HEK293 (cell line): ENCODE measurements around the gene COMP.

Experiments
- CTCF ChIA-PET: fragments of 350-600 bp; formaldehyde crosslinking; extraction: SDS; loops from one replicate; lab custom pipeline; 2021; ENCODE audit warnings: antibody characterized with exemption; lab: Yijun Ruan, JAX
- POLR2A ChIA-PET: fragments of 300-600 bp; formaldehyde crosslinking; extraction: SDS; loops from one replicate; lab custom pipeline; 2020; ENCODE audit warnings: antibody characterized with exemption, inconsistent platforms; lab: Yijun Ruan, JAX
- H3K27ac ChIP-seq: fragments of 200-500 bp; sonication (Bioruptor generic); 2 replicates; pipeline ENCODE4 v1.5.1; 2014; ENCODE audit warnings: low read depth, low read length, control low read depth, inconsistent platforms; ENCODE audit errors: extremely low read depth
- H3K36me3 ChIP-seq, 2 experiments: fragments of 200-500 bp in 1 of 2; sonication (Bioruptor generic) in 1 of 2; 1 replicate in 1 of 2; 2 replicates in 1 of 2; pipeline ENCODE4 v1.5.1; 2014 to 2017; ENCODE audit warnings: inconsistent platforms in 2 of 2, low read length in 2 of 2; ENCODE audit not compliant: control insufficient read depth in 2 of 2, insufficient read depth in 1 of 2
- H3K4me1 ChIP-seq: fragments of 200-500 bp; sonication (Bioruptor generic); 2 replicates; pipeline ENCODE4 v1.5.1; 2014; ENCODE audit warnings: mild to moderate bottlenecking, low read length, inconsistent platforms; ENCODE audit not compliant: control insufficient read depth, insufficient read depth
- H3K4me3 ChIP-seq: 2 replicates; pipeline ENCODE4 v1.5.1; 2011; ENCODE audit warnings: low read depth, mild to moderate bottlenecking, control low read depth, low read length, moderate library complexity
- H3K9me3 ChIP-seq: fragments of 200-500 bp; sonication (Bioruptor generic); 2 replicates; pipeline ENCODE4 v1.5.1; 2014; ENCODE audit warnings: low read depth, low read length, inconsistent platforms; ENCODE audit not compliant: control insufficient read depth, insufficient read depth
- BCL11A ChIP-seq: fragments of 450-650 bp; formaldehyde crosslinking; IDR thresholded peaks from 2 replicates; pipeline ENCODE4 v1.5.1; 2016; ENCODE audit warnings: low read depth, missing biosample characterization, missing genetic modification characterization
- GLI2 ChIP-seq: fragments of 450-650 bp; formaldehyde crosslinking; IDR thresholded peaks from 2 replicates; pipeline ENCODE4; 2017; ENCODE audit warnings: missing biosample characterization, missing genetic modification characterization, low read depth, borderline replicate concordance
- GLIS1 ChIP-seq: fragments of 450-650 bp; formaldehyde crosslinking; IDR thresholded peaks from 2 replicates; pipeline ENCODE4 v1.5.1; 2016; ENCODE audit warnings: missing biosample characterization, missing genetic modification characterization
- SCRT2 ChIP-seq: fragments of 450-650 bp; formaldehyde crosslinking; IDR thresholded peaks from 2 replicates; pipeline ENCODE4 v1.5.1; 2016; ENCODE audit warnings: missing biosample characterization, missing genetic modification characterization
- SETDB1 ChIP-seq: IDR thresholded peaks from one replicate; pipeline ENCODE4 v1.6.1; 2017; ENCODE audit warnings: mild to moderate bottlenecking, low read length, moderate library complexity, mixed read lengths; ENCODE audit not compliant: insufficient read length
- TRIM28 ChIP-seq: IDR thresholded peaks from 2 replicates; pipeline ENCODE4 v1.6.1; 2011; ENCODE audit warnings: low read length, control low read depth, borderline replicate concordance
- YY2 ChIP-seq: fragments of 450-650 bp; formaldehyde crosslinking; IDR thresholded peaks from 2 replicates; pipeline ENCODE4 v1.5.1; 2016; ENCODE audit warnings: missing biosample characterization, missing genetic modification characterization
- ZBTB1 ChIP-seq: fragments of 450-650 bp; formaldehyde crosslinking; IDR thresholded peaks from 2 replicates; pipeline ENCODE4 v1.5.1; 2016; ENCODE audit warnings: missing biosample characterization, missing genetic modification characterization
- ZBTB21 ChIP-seq: fragments of 450-650 bp; formaldehyde crosslinking; IDR thresholded peaks from 2 replicates; pipeline ENCODE4 v1.5.1; 2017; ENCODE audit warnings: missing biosample characterization, missing genetic modification characterization
- ZFHX2 ChIP-seq: fragments of 450-650 bp; formaldehyde crosslinking; conservative IDR thresholded peaks from 2 replicates; pipeline ENCODE4 v1.5.1; 2016; ENCODE audit warnings: missing biosample characterization, missing genetic modification characterization
- ZIC2 ChIP-seq: fragments of 450-650 bp; formaldehyde crosslinking; IDR thresholded peaks from 2 replicates; pipeline ENCODE4 v1.5.1; 2016; ENCODE audit warnings: missing biosample characterization, missing genetic modification characterization
- ZNF302 ChIP-seq: fragments of 450-650 bp; formaldehyde crosslinking; IDR thresholded peaks from 2 replicates; pipeline ENCODE4 v1.5.1; 2016; ENCODE audit warnings: missing biosample characterization, missing genetic modification characterization, low read depth
- ZNF394 ChIP-seq: fragments of 450-650 bp; formaldehyde crosslinking; IDR thresholded peaks from 2 replicates; pipeline ENCODE4 v1.5.1; 2016; ENCODE audit warnings: missing biosample characterization, missing genetic modification characterization, mild to moderate bottlenecking, moderate library complexity, borderline replicate concordance
- ZNF600 ChIP-seq: fragments of 450-650 bp; formaldehyde crosslinking; IDR thresholded peaks from 2 replicates; pipeline ENCODE4 v1.5.1; 2016; ENCODE audit warnings: missing biosample characterization, missing genetic modification characterization
- ZNF610 ChIP-seq: fragments of 450-650 bp; formaldehyde crosslinking; IDR thresholded peaks from 2 replicates; pipeline ENCODE4 v1.5.1; 2016; ENCODE audit warnings: missing biosample characterization, missing genetic modification characterization, borderline replicate concordance
- ZSCAN16 ChIP-seq: fragments of 450-650 bp; formaldehyde crosslinking; IDR thresholded peaks from 2 replicates; pipeline ENCODE4 v1.5.1; 2016; ENCODE audit warnings: missing biosample characterization, missing genetic modification characterization
- TF ChIP-seq, protein P1 (sequence below): fragments of 450-650 bp; formaldehyde crosslinking; IDR thresholded peaks from 2 replicates; pipeline ENCODE4 v1.5.1; 2016; ENCODE audit warnings: missing biosample characterization, missing genetic modification characterization
- TF ChIP-seq, protein P2 (sequence below): fragments of 450-650 bp; formaldehyde crosslinking; IDR thresholded peaks from 2 replicates; pipeline ENCODE4 v1.5.1; 2016; ENCODE audit warnings: missing biosample characterization, missing genetic modification characterization
- TF ChIP-seq, protein P3 (sequence below): fragments of 450-650 bp; formaldehyde crosslinking; IDR thresholded peaks from 2 replicates; pipeline ENCODE4 v1.5.1; 2017; ENCODE audit warnings: missing biosample characterization, missing genetic modification characterization
- TF ChIP-seq, protein P4 (sequence below): fragments of 450-650 bp; formaldehyde crosslinking; IDR thresholded peaks from 2 replicates; pipeline ENCODE4 v1.5.1; 2016; ENCODE audit warnings: missing biosample characterization, missing genetic modification characterization, borderline replicate concordance
- TF ChIP-seq, protein P5 (sequence below): fragments of 450-650 bp; formaldehyde crosslinking; IDR thresholded peaks from 2 replicates; pipeline ENCODE4 v1.5.1; 2016; ENCODE audit warnings: missing biosample characterization, missing genetic modification characterization

The COMP gene

DNA sequence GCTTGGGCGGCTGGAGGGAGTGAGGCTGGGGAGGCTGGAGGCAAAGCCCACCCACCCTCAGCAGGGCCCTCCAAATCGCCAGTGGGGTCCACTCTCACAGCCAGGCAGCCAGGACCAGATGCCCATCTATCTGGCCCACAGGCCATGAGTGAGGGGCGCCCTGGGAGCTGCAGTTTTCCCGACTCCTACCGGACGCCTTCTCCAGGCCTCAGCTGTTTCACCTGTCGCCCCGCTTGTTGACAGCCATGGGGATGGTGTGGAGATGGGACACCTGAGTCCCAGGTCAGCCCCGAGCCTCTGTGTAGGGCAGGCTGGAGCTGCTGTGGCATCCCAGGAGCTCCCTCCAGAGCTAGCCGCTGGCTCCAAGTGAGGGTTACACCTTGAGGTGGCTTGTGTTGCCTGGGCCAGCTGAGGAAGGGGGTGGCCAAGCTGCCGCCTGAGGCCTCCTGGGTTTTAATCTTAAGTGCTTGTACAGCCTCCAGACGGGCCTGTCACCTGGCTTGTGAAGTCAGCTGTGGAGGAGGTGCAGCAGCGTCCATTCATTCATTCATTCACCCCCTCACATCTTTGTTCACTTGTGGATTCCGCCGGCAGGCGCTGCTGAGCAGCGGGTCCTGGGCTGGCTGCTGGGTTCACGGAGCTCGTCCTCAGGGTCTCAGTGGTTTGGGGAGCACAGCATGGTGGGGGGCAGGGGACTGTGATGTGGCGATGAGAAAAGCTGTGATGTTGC lies 52.0 kb downstream of the COMP start:
- CTCF ChIA-PET = interaction anchor here (0.6 kb wide), 3 partner anchors 15 to 204 kb away, joined by 3 to 4 read pairs (median 3); no protein-coding TSS in a partner anchor
- Histone ChIP-seq H3K4me1 (peaks cover 5% of the 10 kb centered on the region), H3K9me3 (no peaks in the 10 kb centered on the region), H3K4me3 (no peak overlapping the region), H3K27ac (no peak overlapping the region), H3K36me3 (no peaks in the 10 kb centered on the region)
- POLR2A ChIA-PET = interaction anchor here (0.6 kb wide), 1 partner anchor 223 kb away, joined by 3 read pairs; no protein-coding TSS in a partner anchor
- TF ChIP-seq ZNF394 (no peak), SCRT2 (tag by site-specific recombination) (peak; percentile 63)
- TF ChIP-seq, protein P1, sequence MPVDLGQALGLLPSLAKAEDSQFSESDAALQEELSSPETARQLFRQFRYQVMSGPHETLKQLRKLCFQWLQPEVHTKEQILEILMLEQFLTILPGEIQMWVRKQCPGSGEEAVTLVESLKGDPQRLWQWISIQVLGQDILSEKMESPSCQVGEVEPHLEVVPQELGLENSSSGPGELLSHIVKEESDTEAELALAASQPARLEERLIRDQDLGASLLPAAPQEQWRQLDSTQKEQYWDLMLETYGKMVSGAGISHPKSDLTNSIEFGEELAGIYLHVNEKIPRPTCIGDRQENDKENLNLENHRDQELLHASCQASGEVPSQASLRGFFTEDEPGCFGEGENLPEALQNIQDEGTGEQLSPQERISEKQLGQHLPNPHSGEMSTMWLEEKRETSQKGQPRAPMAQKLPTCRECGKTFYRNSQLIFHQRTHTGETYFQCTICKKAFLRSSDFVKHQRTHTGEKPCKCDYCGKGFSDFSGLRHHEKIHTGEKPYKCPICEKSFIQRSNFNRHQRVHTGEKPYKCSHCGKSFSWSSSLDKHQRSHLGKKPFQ (tag by site-specific recombination) = no peak

DNA sequence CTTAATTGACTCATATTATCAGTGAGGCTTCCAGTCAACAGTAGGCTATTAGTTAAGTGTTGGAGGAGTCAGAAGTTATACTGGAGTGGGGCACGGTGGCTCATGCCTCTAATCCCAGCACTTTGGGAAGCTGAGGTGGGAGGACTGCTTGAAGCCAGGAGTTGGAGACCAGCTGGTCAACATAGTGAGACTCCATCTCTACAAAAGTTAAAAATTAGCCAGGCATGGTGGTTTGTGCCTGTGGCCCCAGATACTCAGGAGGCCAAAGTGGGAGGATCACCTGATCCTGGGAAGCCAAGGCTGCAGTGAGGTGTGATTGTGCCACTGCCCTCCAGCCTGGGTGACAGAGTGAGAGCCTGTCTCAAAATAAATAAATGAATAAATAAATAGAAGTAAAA lies 53.2 kb downstream of the COMP start:
- ChIA-PET POLR2A (interaction anchor here (0.6 kb wide), 1 partner anchor 218 kb away, joined by 3 read pairs; no protein-coding TSS in a partner anchor), CTCF (no interaction called here)
- Histone ChIP-seq H3K4me1 (peaks cover 3% of the 10 kb centered on the region), H3K36me3 (no peaks in the 10 kb centered on the region), H3K27ac (no peak overlapping the region), H3K9me3 (no peaks in the 10 kb centered on the region), H3K4me3 (no peak overlapping the region)
- TF ChIP-seq ZIC2 (no peak), ZNF302 (tag by site-specific recombination) (no peak), GLIS1 (tag by site-specific recombination) (no peak), BCL11A (tag by site-specific recombination) (no peak), ZNF610 (no peak), SETDB1 (no peak)
- TF ChIP-seq, protein P2, sequence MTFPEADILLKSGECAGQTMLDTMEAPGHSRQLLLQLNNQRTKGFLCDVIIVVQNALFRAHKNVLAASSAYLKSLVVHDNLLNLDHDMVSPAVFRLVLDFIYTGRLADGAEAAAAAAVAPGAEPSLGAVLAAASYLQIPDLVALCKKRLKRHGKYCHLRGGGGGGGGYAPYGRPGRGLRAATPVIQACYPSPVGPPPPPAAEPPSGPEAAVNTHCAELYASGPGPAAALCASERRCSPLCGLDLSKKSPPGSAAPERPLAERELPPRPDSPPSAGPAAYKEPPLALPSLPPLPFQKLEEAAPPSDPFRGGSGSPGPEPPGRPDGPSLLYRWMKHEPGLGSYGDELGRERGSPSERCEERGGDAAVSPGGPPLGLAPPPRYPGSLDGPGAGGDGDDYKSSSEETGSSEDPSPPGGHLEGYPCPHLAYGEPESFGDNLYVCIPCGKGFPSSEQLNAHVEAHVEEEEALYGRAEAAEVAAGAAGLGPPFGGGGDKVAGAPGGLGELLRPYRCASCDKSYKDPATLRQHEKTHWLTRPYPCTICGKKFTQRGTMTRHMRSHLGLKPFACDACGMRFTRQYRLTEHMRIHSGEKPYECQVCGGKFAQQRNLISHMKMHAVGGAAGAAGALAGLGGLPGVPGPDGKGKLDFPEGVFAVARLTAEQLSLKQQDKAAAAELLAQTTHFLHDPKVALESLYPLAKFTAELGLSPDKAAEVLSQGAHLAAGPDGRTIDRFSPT (tag by site-specific recombination) = no peak

DNA sequence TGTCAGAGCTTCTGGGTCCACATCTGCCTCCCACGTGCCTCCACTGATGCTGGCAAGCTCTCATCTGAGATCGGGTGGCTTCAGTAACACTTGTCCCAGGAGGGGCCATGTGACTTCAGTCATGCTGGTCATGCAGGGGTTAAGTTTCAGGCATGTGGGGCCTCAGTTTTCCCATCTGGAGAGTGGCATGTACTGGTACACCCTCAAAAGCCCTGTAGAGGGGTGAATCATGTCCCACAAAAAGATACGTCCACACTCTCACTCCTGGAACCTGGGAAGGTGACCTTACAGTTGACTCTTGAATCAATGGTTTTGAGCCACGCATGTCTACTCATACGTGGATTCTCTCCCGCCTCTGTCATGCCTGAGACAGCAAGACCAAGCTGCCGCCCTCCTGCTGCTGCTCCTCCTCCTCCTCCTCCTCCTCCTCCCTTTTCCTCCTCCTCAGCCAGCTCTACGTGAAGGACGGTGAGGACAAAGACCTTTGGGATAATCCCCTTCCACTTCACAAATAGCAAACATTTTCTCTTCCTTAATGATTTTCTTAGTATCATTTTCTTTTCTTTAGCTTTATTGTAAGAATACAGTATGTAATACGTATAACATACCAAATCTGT lies 53.7 kb downstream of the COMP start:
- ChIA-PET CTCF (no interaction called here), POLR2A (interaction anchor here (0.6 kb wide), 1 partner anchor 217 kb away, joined by 3 read pairs; no protein-coding TSS in a partner anchor)
- Histone ChIP-seq H3K36me3 (no peaks in the 10 kb centered on the region), H3K4me1 (no peaks in the 10 kb centered on the region; the same call in 1 of the 2 replicates), H3K4me3 (no peak overlapping the region), H3K27ac (no peak overlapping the region), H3K9me3 (no peaks in the 10 kb centered on the region)
- TF ChIP-seq ZSCAN16 (tag by site-specific recombination) (no peak), ZNF600 (no peak), ZBTB21 (tag by site-specific recombination) (no peak), TRIM28 (no peak), YY2 (tag by site-specific recombination) (no peak), GLI2 (tag by site-specific recombination) (no peak), ZFHX2 (tag by site-specific recombination) (peak; percentile 33; the same call in 1 of the 2 replicates), ZBTB1 (no peak)
- TF ChIP-seq, protein P3, sequence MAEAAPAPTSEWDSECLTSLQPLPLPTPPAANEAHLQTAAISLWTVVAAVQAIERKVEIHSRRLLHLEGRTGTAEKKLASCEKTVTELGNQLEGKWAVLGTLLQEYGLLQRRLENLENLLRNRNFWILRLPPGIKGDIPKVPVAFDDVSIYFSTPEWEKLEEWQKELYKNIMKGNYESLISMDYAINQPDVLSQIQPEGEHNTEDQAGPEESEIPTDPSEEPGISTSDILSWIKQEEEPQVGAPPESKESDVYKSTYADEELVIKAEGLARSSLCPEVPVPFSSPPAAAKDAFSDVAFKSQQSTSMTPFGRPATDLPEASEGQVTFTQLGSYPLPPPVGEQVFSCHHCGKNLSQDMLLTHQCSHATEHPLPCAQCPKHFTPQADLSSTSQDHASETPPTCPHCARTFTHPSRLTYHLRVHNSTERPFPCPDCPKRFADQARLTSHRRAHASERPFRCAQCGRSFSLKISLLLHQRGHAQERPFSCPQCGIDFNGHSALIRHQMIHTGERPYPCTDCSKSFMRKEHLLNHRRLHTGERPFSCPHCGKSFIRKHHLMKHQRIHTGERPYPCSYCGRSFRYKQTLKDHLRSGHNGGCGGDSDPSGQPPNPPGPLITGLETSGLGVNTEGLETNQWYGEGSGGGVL = no peak
- TF ChIP-seq, protein P4, sequence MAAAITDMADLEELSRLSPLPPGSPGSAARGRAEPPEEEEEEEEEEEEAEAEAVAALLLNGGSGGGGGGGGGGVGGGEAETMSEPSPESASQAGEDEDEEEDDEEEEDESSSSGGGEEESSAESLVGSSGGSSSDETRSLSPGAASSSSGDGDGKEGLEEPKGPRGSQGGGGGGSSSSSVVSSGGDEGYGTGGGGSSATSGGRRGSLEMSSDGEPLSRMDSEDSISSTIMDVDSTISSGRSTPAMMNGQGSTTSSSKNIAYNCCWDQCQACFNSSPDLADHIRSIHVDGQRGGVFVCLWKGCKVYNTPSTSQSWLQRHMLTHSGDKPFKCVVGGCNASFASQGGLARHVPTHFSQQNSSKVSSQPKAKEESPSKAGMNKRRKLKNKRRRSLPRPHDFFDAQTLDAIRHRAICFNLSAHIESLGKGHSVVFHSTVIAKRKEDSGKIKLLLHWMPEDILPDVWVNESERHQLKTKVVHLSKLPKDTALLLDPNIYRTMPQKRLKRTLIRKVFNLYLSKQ (tag by site-specific recombination) = no peak
- TF ChIP-seq, protein P5, sequence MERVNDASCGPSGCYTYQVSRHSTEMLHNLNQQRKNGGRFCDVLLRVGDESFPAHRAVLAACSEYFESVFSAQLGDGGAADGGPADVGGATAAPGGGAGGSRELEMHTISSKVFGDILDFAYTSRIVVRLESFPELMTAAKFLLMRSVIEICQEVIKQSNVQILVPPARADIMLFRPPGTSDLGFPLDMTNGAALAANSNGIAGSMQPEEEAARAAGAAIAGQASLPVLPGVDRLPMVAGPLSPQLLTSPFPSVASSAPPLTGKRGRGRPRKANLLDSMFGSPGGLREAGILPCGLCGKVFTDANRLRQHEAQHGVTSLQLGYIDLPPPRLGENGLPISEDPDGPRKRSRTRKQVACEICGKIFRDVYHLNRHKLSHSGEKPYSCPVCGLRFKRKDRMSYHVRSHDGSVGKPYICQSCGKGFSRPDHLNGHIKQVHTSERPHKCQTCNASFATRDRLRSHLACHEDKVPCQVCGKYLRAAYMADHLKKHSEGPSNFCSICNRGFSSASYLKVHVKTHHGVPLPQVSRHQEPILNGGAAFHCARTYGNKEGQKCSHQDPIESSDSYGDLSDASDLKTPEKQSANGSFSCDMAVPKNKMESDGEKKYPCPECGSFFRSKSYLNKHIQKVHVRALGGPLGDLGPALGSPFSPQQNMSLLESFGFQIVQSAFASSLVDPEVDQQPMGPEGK (tag by site-specific recombination) = no peak
